Measurements from ENCODE around the gene TSPYL2.

TSPYL2 gene

GRCh38 chrX:53126377-53126776 lies 44.2 kb downstream of the TSPYL2 start:
- DNase-seq: no peak

GRCh38 chrX:53128097-53128749 lies 46.1 kb downstream of the TSPYL2 start:
- DNase-seq: no peak

GRCh38 chrX:53133400-53133799 lies 51.2 kb downstream of the TSPYL2 start:
- DNase-seq: no peak

GRCh38 chrX:53135581-53135980 lies 53.4 kb downstream of the TSPYL2 start:
- no peak for DNase-seq
